ENCODE measurements around the gene MAT1A.

DNA sequence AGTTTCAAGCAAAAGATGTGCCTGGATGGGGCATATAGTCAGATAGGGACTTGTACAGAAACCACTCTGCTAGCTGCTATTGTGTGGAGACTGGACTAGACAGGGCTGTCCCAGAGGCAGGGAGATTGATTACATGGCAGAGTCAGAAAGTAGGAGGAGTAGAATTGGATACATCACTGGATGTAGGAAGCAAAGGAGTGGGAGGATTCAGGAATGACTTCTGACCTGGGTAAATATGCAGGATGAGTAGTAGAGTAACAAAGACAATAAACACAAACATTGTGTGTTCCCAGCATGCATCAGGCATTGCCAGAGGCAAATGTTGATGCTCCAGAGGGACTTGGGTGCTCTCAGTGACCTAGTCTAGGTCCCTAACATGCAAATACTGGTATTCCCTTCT is 30.9 kb upstream of the MAT1A start:
- TF ChIP-seq, protein P1, sequence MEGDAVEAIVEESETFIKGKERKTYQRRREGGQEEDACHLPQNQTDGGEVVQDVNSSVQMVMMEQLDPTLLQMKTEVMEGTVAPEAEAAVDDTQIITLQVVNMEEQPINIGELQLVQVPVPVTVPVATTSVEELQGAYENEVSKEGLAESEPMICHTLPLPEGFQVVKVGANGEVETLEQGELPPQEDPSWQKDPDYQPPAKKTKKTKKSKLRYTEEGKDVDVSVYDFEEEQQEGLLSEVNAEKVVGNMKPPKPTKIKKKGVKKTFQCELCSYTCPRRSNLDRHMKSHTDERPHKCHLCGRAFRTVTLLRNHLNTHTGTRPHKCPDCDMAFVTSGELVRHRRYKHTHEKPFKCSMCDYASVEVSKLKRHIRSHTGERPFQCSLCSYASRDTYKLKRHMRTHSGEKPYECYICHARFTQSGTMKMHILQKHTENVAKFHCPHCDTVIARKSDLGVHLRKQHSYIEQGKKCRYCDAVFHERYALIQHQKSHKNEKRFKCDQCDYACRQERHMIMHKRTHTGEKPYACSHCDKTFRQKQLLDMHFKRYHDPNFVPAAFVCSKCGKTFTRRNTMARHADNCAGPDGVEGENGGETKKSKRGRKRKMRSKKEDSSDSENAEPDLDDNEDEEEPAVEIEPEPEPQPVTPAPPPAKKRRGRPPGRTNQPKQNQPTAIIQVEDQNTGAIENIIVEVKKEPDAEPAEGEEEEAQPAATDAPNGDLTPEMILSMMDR (IDR thresholded peaks at IDR 0.05) = no peak
- TF ChIP-seq, protein P2, sequence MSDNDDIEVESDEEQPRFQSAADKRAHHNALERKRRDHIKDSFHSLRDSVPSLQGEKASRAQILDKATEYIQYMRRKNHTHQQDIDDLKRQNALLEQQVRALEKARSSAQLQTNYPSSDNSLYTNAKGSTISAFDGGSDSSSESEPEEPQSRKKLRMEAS (CRISPR knock-in tag; IDR thresholded peaks at IDR 0.05) = no peak
- TF ChIP-seq NR2C2 (CRISPR knock-in tag; IDR thresholded peaks at IDR 0.05) (no peak), NFYB (CRISPR knock-in tag; conservative IDR thresholded peaks at IDR 0.05; ENCODE audit: low read depth) (no peak), PREB (CRISPR knock-in tag; IDR thresholded peaks at IDR 0.05; ENCODE audit: borderline replicate concordance) (no peak)

All from WTC11 (cell line).